ENCODE measurements around the gene IFT81. TPM values are rescaled to one million over a fixed set of nuclear protein-coding genes. Genes with fewer than 3 reads are reported as not detected.
"Not testable (repeated sequence)": the region's sequence is repeated elsewhere in the genome, so short reads cannot be mapped to it uniquely, and the experiment has no call there.

The IFT81 gene
- total RNA-seq, 1 experiment from 2014 or later: 15.5 TPM

GRCh38 chr12:110253176-110253575 lies 129.0 kb downstream of the IFT81 start:
- 0 out of 2 replicates have a peak, but pooled peaks cover 2% of the 10 kb centered on the region for H3K4me1 ChIP-seq (ENCODE audit: control insufficient read depth, insufficient read depth, low read length)
- no peaks in the 10 kb centered on the region for H3K36me3 ChIP-seq (ENCODE audit: control insufficient read depth, insufficient read depth, low read length)
- H3K9me3 ChIP-seq (ENCODE audit: control insufficient read depth, insufficient read depth, low read depth, low read length): no peaks in the 10 kb centered on the region
- no peak overlapping the region for H3K27ac ChIP-seq (ENCODE audit: low read length)
- DNase-seq (ENCODE audit: low read depth, low spot score): no peak
- BruUV-seq (replicated peaks): no TSS peak
- TF ChIP-seq POLR2AphosphoS5 (IDR thresholded peaks at IDR 0.05; ENCODE audit: low read depth, low read length): no peak
- TF ChIP-seq SIN3A (IDR thresholded peaks at IDR 0.05; ENCODE audit: borderline replicate concordance, insufficient read depth, low read depth, low read length): no peak
- no peak for TF ChIP-seq REST (IDR thresholded peaks at IDR 0.05; ENCODE audit: insufficient read depth in 1 of 2, low read depth in 2 of 2, low read length in 1 of 2)
- TF ChIP-seq, protein P1, sequence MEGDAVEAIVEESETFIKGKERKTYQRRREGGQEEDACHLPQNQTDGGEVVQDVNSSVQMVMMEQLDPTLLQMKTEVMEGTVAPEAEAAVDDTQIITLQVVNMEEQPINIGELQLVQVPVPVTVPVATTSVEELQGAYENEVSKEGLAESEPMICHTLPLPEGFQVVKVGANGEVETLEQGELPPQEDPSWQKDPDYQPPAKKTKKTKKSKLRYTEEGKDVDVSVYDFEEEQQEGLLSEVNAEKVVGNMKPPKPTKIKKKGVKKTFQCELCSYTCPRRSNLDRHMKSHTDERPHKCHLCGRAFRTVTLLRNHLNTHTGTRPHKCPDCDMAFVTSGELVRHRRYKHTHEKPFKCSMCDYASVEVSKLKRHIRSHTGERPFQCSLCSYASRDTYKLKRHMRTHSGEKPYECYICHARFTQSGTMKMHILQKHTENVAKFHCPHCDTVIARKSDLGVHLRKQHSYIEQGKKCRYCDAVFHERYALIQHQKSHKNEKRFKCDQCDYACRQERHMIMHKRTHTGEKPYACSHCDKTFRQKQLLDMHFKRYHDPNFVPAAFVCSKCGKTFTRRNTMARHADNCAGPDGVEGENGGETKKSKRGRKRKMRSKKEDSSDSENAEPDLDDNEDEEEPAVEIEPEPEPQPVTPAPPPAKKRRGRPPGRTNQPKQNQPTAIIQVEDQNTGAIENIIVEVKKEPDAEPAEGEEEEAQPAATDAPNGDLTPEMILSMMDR (IDR thresholded peaks at IDR 0.05): no peak
- TF ChIP-seq TCF7L2 (IDR thresholded peaks at IDR 0.05; ENCODE audit: low read depth, low read length): no peak
- ATAC-seq: no peak
- POLR2A ChIA-PET: no interaction called here
- in situ Hi-C loops (cut with HindIII; ENCODE audit: low pct_unique_long_range_greater_than_20kb, low sequenced_read_pairs): no loop called here
- intact Hi-C loops (cut with micrococcal nuclease; ENCODE audit: unreplicated experiment): no loop called here
- CTCF ChIA-PET: no interaction called here
- H3K27me3 ChIP-seq (ENCODE audit: control insufficient read depth, insufficient read depth, low read length): no peaks in the 10 kb centered on the region
- no peak overlapping the region for H3K4me3 ChIP-seq (ENCODE audit: low read depth in 2 of 2, low read length in 2 of 2)

- Histone ChIP-seq H3K27ac (ENCODE audit: low read length) (no peak overlapping the region), H3K36me3 (ENCODE audit: control insufficient read depth, insufficient read depth, low read length) (no peaks in the 10 kb centered on the region), H3K9me3 (ENCODE audit: control insufficient read depth, insufficient read depth, low read depth, low read length) (no peaks in the 10 kb centered on the region), H3K4me3 (ENCODE audit: low read depth in 2 of 2, low read length in 2 of 2) (no peak overlapping the region), H3K4me1 (ENCODE audit: control insufficient read depth, insufficient read depth, low read length) (0 out of 2 replicates have a peak, but pooled peaks cover 2% of the 10 kb centered on the region), H3K27me3 (ENCODE audit: control insufficient read depth, insufficient read depth, low read length) (no peaks in the 10 kb centered on the region)
- DNase-seq (ENCODE audit: low read depth, low spot score): no peak
- in situ Hi-C loops (cut with HindIII; ENCODE audit: low pct_unique_long_range_greater_than_20kb, low sequenced_read_pairs): no loop called here
- ATAC-seq: no peak
- no TSS peak for BruUV-seq (replicated peaks)
- intact Hi-C loops (cut with micrococcal nuclease; ENCODE audit: unreplicated experiment): no loop called here
- no peak for TF ChIP-seq SIN3A (IDR thresholded peaks at IDR 0.05; ENCODE audit: borderline replicate concordance, insufficient read depth, low read depth, low read length)
- TF ChIP-seq, protein P1 (IDR thresholded peaks at IDR 0.05): no peak
- no peak for TF ChIP-seq REST (IDR thresholded peaks at IDR 0.05; ENCODE audit: insufficient read depth in 1 of 2, low read depth in 2 of 2, low read length in 1 of 2)
- no peak for TF ChIP-seq TCF7L2 (IDR thresholded peaks at IDR 0.05; ENCODE audit: low read depth, low read length)
- TF ChIP-seq POLR2AphosphoS5 (IDR thresholded peaks at IDR 0.05; ENCODE audit: low read depth, low read length): no peak
- CTCF ChIA-PET: no interaction called here
- POLR2A ChIA-PET: no interaction called here
These were observed 130.9 kb downstream of the IFT81 start for GRCh38 chr12:110254971-110255540.

- H3K9me3 ChIP-seq (ENCODE audit: control insufficient read depth, insufficient read depth, low read depth, low read length); BruUV-seq (replicated peaks); intact Hi-C loops (cut with micrococcal nuclease; ENCODE audit: unreplicated experiment); DNase-seq (ENCODE audit: low read depth, low spot score); CTCF ChIA-PET; H3K27ac ChIP-seq (ENCODE audit: low read length); ATAC-seq; H3K4me3 ChIP-seq (ENCODE audit: low read depth in 2 of 2, low read length in 2 of 2); H3K36me3 ChIP-seq (ENCODE audit: control insufficient read depth, insufficient read depth, low read length); in situ Hi-C loops (cut with HindIII; ENCODE audit: low pct_unique_long_range_greater_than_20kb, low sequenced_read_pairs); POLR2A ChIA-PET; H3K27me3 ChIP-seq (ENCODE audit: control insufficient read depth, insufficient read depth, low read length); H3K4me1 ChIP-seq (ENCODE audit: control insufficient read depth, insufficient read depth, low read length): not testable (repeated sequence)
These were observed 131.8 kb downstream of the IFT81 start for GRCh38 chr12:110255890-110256456.

All from Panc1 (cell line).